Mammary epithelial cell (primary cell): ENCODE results near the gene SMPD4.
"Not testable (repeated sequence)": the region's sequence is repeated elsewhere in the genome, so short reads cannot be mapped to it uniquely, and the experiment has no call there.

Source experiments
- EZH2 ChIP-seq: IDR thresholded peaks from 2 replicates; pipeline ENCODE4 v1.6.1; 2012; ENCODE audit warnings: low read length, inconsistent platforms, borderline replicate concordance
- TF ChIP-seq, protein P1 (sequence below), 2 donors: IDR thresholded peaks in 1 of 2; conservative IDR thresholded peaks in 1 of 2; 2 replicates each; pipeline ENCODE4 v1.5.1; 2011 to 2012; ENCODE audit warnings: inconsistent platforms in 2 of 2, low read length in 2 of 2, mild to moderate bottlenecking in 2 of 2, control low read depth in 1 of 2, low read depth in 1 of 2; ENCODE audit not compliant: insufficient read depth in 1 of 2; ENCODE audit errors: extremely low read depth in 1 of 2

DNA sequence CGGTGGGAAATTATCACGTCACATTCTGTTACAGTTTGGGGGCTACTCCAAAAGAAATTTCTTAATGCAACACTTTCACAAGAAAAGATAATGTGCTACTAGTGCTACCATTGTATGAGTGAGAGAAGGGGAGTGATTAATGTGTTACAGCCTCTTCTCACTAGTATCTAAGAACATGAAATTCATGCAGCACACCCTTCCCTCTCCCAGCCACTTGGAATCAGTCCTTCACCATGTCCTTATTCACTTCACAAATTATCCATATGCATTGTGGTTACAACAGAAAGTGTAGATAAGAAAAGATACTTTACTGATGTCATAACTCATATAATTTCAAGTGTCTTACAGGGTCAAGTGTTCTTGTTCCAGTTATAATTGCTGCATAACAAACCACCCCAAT lies 37.7 kb upstream of the SMPD4 start:
- TF ChIP-seq, protein P1, sequence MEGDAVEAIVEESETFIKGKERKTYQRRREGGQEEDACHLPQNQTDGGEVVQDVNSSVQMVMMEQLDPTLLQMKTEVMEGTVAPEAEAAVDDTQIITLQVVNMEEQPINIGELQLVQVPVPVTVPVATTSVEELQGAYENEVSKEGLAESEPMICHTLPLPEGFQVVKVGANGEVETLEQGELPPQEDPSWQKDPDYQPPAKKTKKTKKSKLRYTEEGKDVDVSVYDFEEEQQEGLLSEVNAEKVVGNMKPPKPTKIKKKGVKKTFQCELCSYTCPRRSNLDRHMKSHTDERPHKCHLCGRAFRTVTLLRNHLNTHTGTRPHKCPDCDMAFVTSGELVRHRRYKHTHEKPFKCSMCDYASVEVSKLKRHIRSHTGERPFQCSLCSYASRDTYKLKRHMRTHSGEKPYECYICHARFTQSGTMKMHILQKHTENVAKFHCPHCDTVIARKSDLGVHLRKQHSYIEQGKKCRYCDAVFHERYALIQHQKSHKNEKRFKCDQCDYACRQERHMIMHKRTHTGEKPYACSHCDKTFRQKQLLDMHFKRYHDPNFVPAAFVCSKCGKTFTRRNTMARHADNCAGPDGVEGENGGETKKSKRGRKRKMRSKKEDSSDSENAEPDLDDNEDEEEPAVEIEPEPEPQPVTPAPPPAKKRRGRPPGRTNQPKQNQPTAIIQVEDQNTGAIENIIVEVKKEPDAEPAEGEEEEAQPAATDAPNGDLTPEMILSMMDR (conservative IDR thresholded peaks at IDR 0.05 in 1 of 2, IDR thresholded peaks at IDR 0.05 in 1 of 2; ENCODE audit: extremely low read depth in 1 of 2, insufficient read depth in 1 of 2, low read depth in 1 of 2, low read length in 2 of 2) = not testable (repeated sequence)
- not testable (repeated sequence) for TF ChIP-seq EZH2
